H9 (cell line): ENCODE results near the gene TMEM14C. TPM values are rescaled to one million over a fixed set of nuclear protein-coding genes. Genes with fewer than 3 reads are reported as not detected.

Source experiments
- DNase-seq: peaks from one replicate; pipeline ENCODE4 v3.0.0-alpha.2; 2017
- H2AFZ ChIP-seq: one replicate; pipeline ENCODE4 v1.6.1; 2013; ENCODE audit warnings: mild to moderate bottlenecking, low read length, control low read depth, moderate library complexity
- H2AK5ac ChIP-seq: 2 replicates; pipeline ENCODE4 v1.6.1; 2013; ENCODE audit warnings: low read length, control low read depth, mixed read lengths; ENCODE audit not compliant: insufficient read length
- H2BK120ac ChIP-seq: one replicate; pipeline ENCODE4 v1.6.1; 2013; ENCODE audit warnings: low read depth, mild to moderate bottlenecking, low read length, control low read depth, inconsistent platforms; ENCODE audit not compliant: poor library complexity, severe bottlenecking
- H2BK12ac ChIP-seq: 2 replicates; pipeline ENCODE4 v1.6.1; 2013; ENCODE audit warnings: low read length, control low read depth, mixed read lengths, low read depth; ENCODE audit not compliant: insufficient read length
- H2BK15ac ChIP-seq: 2 replicates; pipeline ENCODE4 v1.6.1; 2013; ENCODE audit warnings: low read depth, low read length, control low read depth
- H2BK20ac ChIP-seq: one replicate; pipeline ENCODE4 v1.6.1; 2013; ENCODE audit warnings: low read depth, mild to moderate bottlenecking, low read length, control low read depth, inconsistent platforms; ENCODE audit not compliant: poor library complexity, severe bottlenecking
- H2BK5ac ChIP-seq: 2 replicates; pipeline ENCODE4 v1.6.1; 2013; ENCODE audit warnings: low read length, control low read depth, mixed read lengths; ENCODE audit not compliant: insufficient read length
- H3K14ac ChIP-seq: 2 replicates; pipeline ENCODE4 v1.6.1; 2013; ENCODE audit warnings: low read length, control low read depth; ENCODE audit not compliant: insufficient read depth
- H3K18ac ChIP-seq: 2 replicates; pipeline ENCODE4 v1.6.1; 2013; ENCODE audit warnings: low read depth, mild to moderate bottlenecking, mixed read lengths, low read length, control low read depth; ENCODE audit not compliant: insufficient read length
- H3K23ac ChIP-seq: 2 replicates; pipeline ENCODE4 v1.6.1; 2013; ENCODE audit warnings: low read length, control low read depth, mixed read lengths, low read depth; ENCODE audit not compliant: insufficient read length
- H3K23me2 ChIP-seq: 2 replicates; pipeline ENCODE4 v1.6.1; 2013; ENCODE audit warnings: low read depth, mild to moderate bottlenecking, mixed read lengths, low read length, control low read depth; ENCODE audit not compliant: insufficient read length, poor library complexity, severe bottlenecking
- H3K27ac ChIP-seq: 2 replicates; pipeline ENCODE4 v1.5.1; 2013; ENCODE audit warnings: low read length, control low read depth, mixed read lengths, low read depth; ENCODE audit not compliant: insufficient read length
- H3K27me3 ChIP-seq: 2 replicates; pipeline ENCODE4 v1.6.1; 2013; ENCODE audit warnings: low read length, control low read depth, inconsistent platforms; ENCODE audit not compliant: insufficient read depth
- H3K4ac ChIP-seq: 2 replicates; pipeline ENCODE4 v1.6.1; 2013; ENCODE audit warnings: low read depth, mild to moderate bottlenecking, control low read depth, inconsistent platforms, low read length, moderate library complexity
- H3K4me1 ChIP-seq: 2 replicates; pipeline ENCODE4 v1.6.1; 2013; ENCODE audit warnings: low read length, control low read depth, inconsistent platforms; ENCODE audit not compliant: insufficient read depth
- H3K4me2 ChIP-seq: 2 replicates; pipeline ENCODE4 v1.6.1; 2013; ENCODE audit warnings: low read length, control low read depth, mixed read lengths; ENCODE audit not compliant: insufficient read length, insufficient read depth
- H3K56ac ChIP-seq: 2 replicates; pipeline ENCODE4 v1.6.1; 2013; ENCODE audit warnings: low read depth, mild to moderate bottlenecking, mixed read lengths, low read length, control low read depth; ENCODE audit not compliant: insufficient read length
- H3K79me1 ChIP-seq: 2 replicates; pipeline ENCODE4 v1.6.1; 2013; ENCODE audit warnings: low read depth, mild to moderate bottlenecking, moderate library complexity, low read length, control low read depth, inconsistent platforms; ENCODE audit not compliant: insufficient read depth, poor library complexity, severe bottlenecking
- H3K79me2 ChIP-seq: 2 replicates; pipeline ENCODE4 v1.6.1; 2013; ENCODE audit warnings: low read length, control low read depth, inconsistent platforms; ENCODE audit not compliant: insufficient read depth
- H3K9ac ChIP-seq: 2 replicates; pipeline ENCODE4 v1.6.1; 2013; ENCODE audit warnings: low read length, control low read depth, mixed read lengths; ENCODE audit not compliant: insufficient read length; ENCODE audit errors: extremely low read depth
- H3K9me3 ChIP-seq: one replicate; pipeline ENCODE4 v1.6.1; 2013; ENCODE audit warnings: low read depth, low read length, inconsistent platforms; ENCODE audit not compliant: control insufficient read depth
- H3T11ph ChIP-seq: one replicate; pipeline ENCODE4 v1.6.1; 2013; ENCODE audit warnings: mild to moderate bottlenecking, low read length, control low read depth, inconsistent platforms
- H4K20me1 ChIP-seq: one replicate; pipeline ENCODE4 v1.6.1; 2013; ENCODE audit not compliant: control insufficient read depth, insufficient read length, insufficient read depth
- H4K5ac ChIP-seq: 2 replicates; pipeline ENCODE4 v1.6.1; 2013; ENCODE audit warnings: low read depth, mild to moderate bottlenecking, mixed read lengths, low read length, control low read depth; ENCODE audit not compliant: insufficient read length
- H4K8ac ChIP-seq: replicated peaks from 2 replicates; pipeline ENCODE4 v1.6.1; 2013; ENCODE audit warnings: low read length, control low read depth, mixed read lengths, low read depth; ENCODE audit not compliant: insufficient read length
- H4K91ac ChIP-seq: 2 replicates; pipeline ENCODE4 v1.6.1; 2013; ENCODE audit warnings: low read depth, mild to moderate bottlenecking, moderate library complexity, mixed read lengths, low read length, control low read depth; ENCODE audit not compliant: insufficient read length
- H3K27ac Mint-ChIP-seq, 3 experiments: 2 replicates in 2 of 3; 3 replicates in 1 of 3; pipeline ENCODE4 v1.8.0; 2020 to 2021; ENCODE audit warnings: mixed read lengths in 3 of 3, mild to moderate bottlenecking in 1 of 3, moderate library complexity in 1 of 3
- H3K27me3 Mint-ChIP-seq: 2 replicates; pipeline ENCODE4 v1.8.0; 2021; ENCODE audit warnings: low read depth, mild to moderate bottlenecking, moderate library complexity, mixed read lengths
- H3K36me3 Mint-ChIP-seq, 3 experiments: 2 replicates in 2 of 3; 3 replicates in 1 of 3; pipeline ENCODE4 v1.8.0; 2020 to 2021; ENCODE audit warnings: low read depth in 3 of 3, mixed read lengths in 3 of 3; ENCODE audit not compliant: insufficient read depth in 1 of 3
- H3K4me1 Mint-ChIP-seq, 2 experiments: 2 replicates each; pipeline ENCODE4 v1.8.0; 2020; ENCODE audit warnings: mixed read lengths in 2 of 2
- H3K4me3 Mint-ChIP-seq, 2 experiments: 2 replicates in 1 of 2; 3 replicates in 1 of 2; pipeline ENCODE4 v1.8.0; 2020 to 2021; ENCODE audit warnings: mild to moderate bottlenecking in 2 of 2, mixed read lengths in 2 of 2, moderate library complexity in 1 of 2
- H3K9me3 Mint-ChIP-seq, 2 experiments: 2 replicates in 1 of 2; 3 replicates in 1 of 2; pipeline ENCODE4 v1.8.0; 2020; ENCODE audit warnings: mild to moderate bottlenecking in 2 of 2, mixed read lengths in 2 of 2, moderate library complexity in 1 of 2
- CTCF ChIP-seq: fragments of 200-600 bp; sonication (generic); conservative IDR thresholded peaks from 3 replicates; pipeline ENCODE4 v1.8.0; 2021; ENCODE audit warnings: antibody characterized with exemption, mild to moderate bottlenecking
- WGBS: extraction: QIAGEN DNeasy Blood & Tissue Kit; methylation state at CpG from one replicate; pipeline ENCODE4 v1.1.7; 2013; ENCODE audit warnings: missing lambda C conversion rate, low lambda C conversion rate, mixed read lengths; ENCODE audit not compliant: insufficient read length; ENCODE audit errors: extremely low coverage; 5-methylcytosine and 5-hydroxymethylcytosine counted together
- total RNA-seq: library from RNA; stranded (reverse); gene quantifications from 2 replicates; pipeline ENCODE4 v1.2.1, GENCODE V29; 2021

Gene TMEM14C
- total RNA-seq, 1 experiment from 2014 or later: 94.4 TPM

- Histone ChIP-seq H2BK20ac (no peak overlapping the region), H3K27ac (no peak overlapping the region), H3K9ac (no peak overlapping the region), H3K23me2 (peaks cover 9% of the 10 kb centered on the region), H2AFZ (no peak overlapping the region), H2BK120ac (no peak overlapping the region), H3K23ac (no peak overlapping the region), H3K79me1 (no peaks in the 10 kb centered on the region), H3K9me3 (no peaks in the 10 kb centered on the region), H4K5ac (no peak overlapping the region), H3K27me3 (no peaks in the 10 kb centered on the region), H3K56ac (no peak overlapping the region), H2BK5ac (no peak overlapping the region), H2BK12ac (no peak overlapping the region), H3K4me1 (0 out of 2 replicates have a peak, but pooled peaks cover 2% of the 10 kb centered on the region), H3K4ac (no peak overlapping the region), H2AK5ac (no peak overlapping the region), H3K79me2 (no peaks in the 10 kb centered on the region), H4K8ac (no peak overlapping the region), H3T11ph (no peak overlapping the region), H2BK15ac (no peak overlapping the region), H4K20me1 (no peaks in the 10 kb centered on the region), H3K18ac (no peak overlapping the region), H3K14ac (no peak overlapping the region), H3K4me2 (no peak overlapping the region), H4K91ac (no peak overlapping the region)
- Mint-ChIP-seq H3K36me3 (peaks cover 0 to 16% (median 12%) of the 10 kb centered on the region in 3 experiments; a peak in 5 of 7 replicates), H3K4me1 (peaks cover 18 to 22% of the 10 kb centered on the region in 2 experiments), H3K27ac (no peak overlapping the region), H3K9me3 (peaks cover 3 to 7% of the 10 kb centered on the region in 2 experiments; a peak in 3 of 5 replicates), H3K27me3 (no peaks in the 10 kb centered on the region; the same call in 1 of the 2 replicates), H3K4me3 (no peak overlapping the region; a peak in 1 of 5 replicates)
- WGBS: no CpG with 5 or more reads among the region's 8 CpGs
- TF ChIP-seq CTCF: no peak
- DNase-seq: no peak
These were observed 3.4 kb upstream of the TMEM14C start for GRCh38 chr6:10719296-10719963.
